Sigmoid colon (tissue), 7 donors: ENCODE results near the gene FSTL4. TPM values are rescaled to one million over a fixed set of nuclear protein-coding genes. Genes with fewer than 3 reads are reported as not detected.

Experiments used
- DNase-seq: peaks from one replicate; pipeline ENCODE4 v3.0.0-alpha.2; 2019
- H3K27ac ChIP-seq, 4 donors: fragments of 200-600 bp; sonication (generic); one replicate each; pipeline ENCODE4 v1.5.1; 2016 to 2019; ENCODE audit warnings: mild to moderate bottlenecking in 1 of 4
- H3K27me3 ChIP-seq, 3 donors: fragments of 200-600 bp; sonication (generic); one replicate each; pipeline ENCODE4 v1.5.1; 2019; ENCODE audit warnings: mild to moderate bottlenecking in 1 of 3
- H3K36me3 ChIP-seq, 4 donors: fragments of 200-600 bp; sonication (generic); one replicate each; pipeline ENCODE4 v1.5.1; 2016 to 2019
- H3K4me1 ChIP-seq, 4 donors: fragments of 200-600 bp; sonication (generic); one replicate each; pipeline ENCODE4 v1.5.1; 2017 to 2019
- H3K4me3 ChIP-seq, 4 donors: fragments of 200-600 bp; sonication (generic); one replicate each; pipeline ENCODE4 v1.5.1; 2017 to 2019; ENCODE audit warnings: mild to moderate bottlenecking in 2 of 4, moderate library complexity in 1 of 4
- H3K9me3 ChIP-seq, 4 donors: fragments of 200-600 bp in 3 of 4; sonication (generic) in 3 of 4; one replicate each; pipeline versions ENCODE4 v1.5.1 to v1.6.1; 2013 to 2019
- EP300 ChIP-seq, 4 donors: sonication (generic); formaldehyde crosslinking; IDR thresholded peaks; one replicate each; pipeline ENCODE4 v1.6.1; 2017; ENCODE audit warnings: antibody characterized with exemption in 4 of 4
- POLR2A ChIP-seq, 2 donors: fragments of 450-650 bp; IDR thresholded peaks; one replicate each; pipeline ENCODE4 v1.6.1; 2016; ENCODE audit warnings: antibody characterized with exemption in 2 of 2, mild to moderate bottlenecking in 2 of 2, moderate library complexity in 2 of 2
- POLR2AphosphoS5 ChIP-seq, 4 donors: sonication (generic); formaldehyde crosslinking; IDR thresholded peaks; one replicate each; pipeline ENCODE4 v1.6.1; 2017; ENCODE audit warnings: antibody characterized with exemption in 4 of 4
- WGBS, 2 donors: extraction: QIAGEN DNeasy Blood & Tissue Kit; methylation state at CpG; one replicate each; pipeline ENCODE4 v1.1.7; 2013; 5-methylcytosine and 5-hydroxymethylcytosine counted together
- intact Hi-C: fragments of 100-400 bp; cut with DNase I; formaldehyde crosslinking; loops from one replicate; pipeline ENCODE4 v1.15.1; 2023
- polyA plus RNA-seq, 3 donors: library from polyadenylated mRNA; stranded (reverse); fragments of 200-250 nt; gene quantifications; one replicate each; pipeline ENCODE4 v1.2.3, GENCODE V29; 2013
- total RNA-seq, 4 donors: library from RNA; depleted of rRNA; stranded (reverse); fragments of >200 nt; gene quantifications; one replicate each; pipeline ENCODE4 v1.1.0, GENCODE V29; 2016
- TF ChIP-seq, protein P1 (sequence below), 4 experiments: fragments of 450-650 bp in 3 of 4; fragments of 200-600 bp in 1 of 4; IDR thresholded peaks; one replicate each; pipeline ENCODE4 v1.5.1; 2016 to 2019; ENCODE audit warnings: antibody characterized with exemption in 4 of 4, mild to moderate bottlenecking in 3 of 4, moderate library complexity in 2 of 4
- donor health status: healthy with polysubstance abuse.
- donor health status: Bipolar disorder and iron deficiency.
- donor health status: healthy.

Gene FSTL4
- total and polyA plus RNA-seq, 7 donors = 0.23 to 0.45 (median 0.28) TPM; not detected in 4

GRCh38 chr5:133635051-133635450 is 22.7 kb upstream of the FSTL4 start:
- intact Hi-C loops = no loop called here
- Histone ChIP-seq H3K27me3 (no peaks in the 10 kb centered on the region), H3K4me3 (no peak overlapping the region), H3K27ac (no peak overlapping the region), H3K4me1 (no peaks in the 10 kb centered on the region), H3K36me3 (no peaks in the 10 kb centered on the region), H3K9me3 (no peaks in the 10 kb centered on the region)
- WGBS, 2 donors = 0 to 84% methylated on average over 1 of the region's 1 CpG
- no peak for DNase-seq
- no peak for TF ChIP-seq POLR2AphosphoS5 (IDR thresholded peaks at IDR 0.05)
- TF ChIP-seq, protein P1, sequence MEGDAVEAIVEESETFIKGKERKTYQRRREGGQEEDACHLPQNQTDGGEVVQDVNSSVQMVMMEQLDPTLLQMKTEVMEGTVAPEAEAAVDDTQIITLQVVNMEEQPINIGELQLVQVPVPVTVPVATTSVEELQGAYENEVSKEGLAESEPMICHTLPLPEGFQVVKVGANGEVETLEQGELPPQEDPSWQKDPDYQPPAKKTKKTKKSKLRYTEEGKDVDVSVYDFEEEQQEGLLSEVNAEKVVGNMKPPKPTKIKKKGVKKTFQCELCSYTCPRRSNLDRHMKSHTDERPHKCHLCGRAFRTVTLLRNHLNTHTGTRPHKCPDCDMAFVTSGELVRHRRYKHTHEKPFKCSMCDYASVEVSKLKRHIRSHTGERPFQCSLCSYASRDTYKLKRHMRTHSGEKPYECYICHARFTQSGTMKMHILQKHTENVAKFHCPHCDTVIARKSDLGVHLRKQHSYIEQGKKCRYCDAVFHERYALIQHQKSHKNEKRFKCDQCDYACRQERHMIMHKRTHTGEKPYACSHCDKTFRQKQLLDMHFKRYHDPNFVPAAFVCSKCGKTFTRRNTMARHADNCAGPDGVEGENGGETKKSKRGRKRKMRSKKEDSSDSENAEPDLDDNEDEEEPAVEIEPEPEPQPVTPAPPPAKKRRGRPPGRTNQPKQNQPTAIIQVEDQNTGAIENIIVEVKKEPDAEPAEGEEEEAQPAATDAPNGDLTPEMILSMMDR (IDR thresholded peaks at IDR 0.05) = no peak
- no peak for TF ChIP-seq EP300 (IDR thresholded peaks at IDR 0.05)
- TF ChIP-seq POLR2A (IDR thresholded peaks at IDR 0.05) = no peak

DNA sequence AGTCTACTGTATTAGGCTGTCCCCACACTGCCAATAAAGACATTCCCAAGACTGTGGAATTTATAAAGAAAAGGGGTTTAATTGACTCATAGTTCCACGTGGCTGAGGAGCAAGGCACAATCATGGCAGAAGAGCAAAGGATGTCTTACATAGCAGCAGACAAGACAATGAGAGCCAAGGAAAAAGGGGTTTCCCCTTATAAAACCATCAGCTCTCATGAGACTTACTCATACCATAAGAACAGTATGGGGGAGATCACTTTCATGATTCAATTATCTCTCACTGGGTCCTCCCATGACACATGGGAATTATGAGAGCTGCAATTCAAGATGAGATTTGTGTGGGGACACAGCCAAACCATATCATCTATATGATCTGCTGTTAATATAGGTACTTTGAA is 14.8 kb upstream of the FSTL4 start:
- no peaks in the 10 kb centered on the region for H3K27me3 ChIP-seq
- H3K27ac ChIP-seq = no peak overlapping the region
- no peak for DNase-seq
- H3K4me3 ChIP-seq = no peak overlapping the region
- H3K4me1 ChIP-seq = no peaks in the 10 kb centered on the region
- intact Hi-C loops = no loop called here
- 31 to 34% methylated on average over 1 of the region's 1 CpG for WGBS, 2 donors
- TF ChIP-seq POLR2A (IDR thresholded peaks at IDR 0.05) (no peak), POLR2AphosphoS5 (IDR thresholded peaks at IDR 0.05) (no peak), EP300 (IDR thresholded peaks at IDR 0.05) (no peak)
- TF ChIP-seq, protein P1 (IDR thresholded peaks at IDR 0.05) = no peak
- no peaks in the 10 kb centered on the region for H3K36me3 ChIP-seq
- no peaks in the 10 kb centered on the region for H3K9me3 ChIP-seq

DNA sequence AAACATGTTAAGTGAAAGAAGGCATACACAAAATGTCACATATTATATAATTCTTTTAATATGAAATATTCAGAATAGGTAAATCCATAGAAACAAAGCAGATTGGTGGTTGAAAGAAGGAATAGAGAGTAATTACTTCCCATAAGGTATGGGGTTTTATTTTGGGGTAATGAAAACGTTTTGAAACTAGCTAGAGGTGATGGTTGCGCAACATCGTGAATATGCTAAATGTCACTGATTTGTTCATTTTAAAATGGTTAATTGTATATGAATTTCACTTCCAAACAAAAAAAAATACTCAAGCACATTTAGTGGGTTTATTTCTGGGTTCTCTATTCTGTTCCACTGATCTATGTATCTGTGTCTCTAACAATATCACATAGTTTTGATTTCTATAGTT is 12.0 kb upstream of the FSTL4 start:
- intact Hi-C loops = no loop called here
- Histone ChIP-seq H3K27ac (no peak overlapping the region), H3K36me3 (no peaks in the 10 kb centered on the region), H3K27me3 (no peaks in the 10 kb centered on the region), H3K4me1 (no peaks in the 10 kb centered on the region), H3K9me3 (no peaks in the 10 kb centered on the region), H3K4me3 (no peak overlapping the region)
- TF ChIP-seq, protein P1 (IDR thresholded peaks at IDR 0.05) = no peak
- TF ChIP-seq EP300 (IDR thresholded peaks at IDR 0.05) = no peak
- TF ChIP-seq POLR2AphosphoS5 (IDR thresholded peaks at IDR 0.05) = no peak
- TF ChIP-seq POLR2A (IDR thresholded peaks at IDR 0.05) = no peak
- DNase-seq = no peak
- 68 to 70% methylated on average over 3 of the region's 3 CpGs for WGBS, 2 donors

DNA sequence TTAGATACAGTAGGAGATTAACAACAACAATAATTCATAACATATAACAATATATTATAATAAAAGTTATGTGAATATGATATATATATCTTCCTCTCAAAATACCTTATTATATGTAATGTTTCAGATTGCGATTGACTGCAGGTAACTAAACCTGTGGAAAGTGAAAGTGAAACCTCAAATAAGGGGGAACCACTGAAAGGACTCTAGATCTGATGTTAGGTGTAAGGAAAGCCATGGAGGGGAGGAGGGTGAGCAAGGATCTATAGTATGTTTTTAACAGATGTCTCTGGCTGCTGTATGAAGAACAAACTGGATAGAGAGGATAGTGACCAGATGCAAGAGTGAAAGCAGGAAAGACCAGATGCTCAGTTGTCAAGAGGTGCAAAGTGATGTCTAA is 5.8 kb upstream of the FSTL4 start:
- Histone ChIP-seq H3K9me3 (no peaks in the 10 kb centered on the region), H3K27ac (no peak overlapping the region), H3K27me3 (peaks cover 3 to 20% (median 12%) of the 10 kb centered on the region in 3 donors), H3K4me1 (no peaks in the 10 kb centered on the region), H3K4me3 (no peak overlapping the region), H3K36me3 (no peaks in the 10 kb centered on the region)
- WGBS, 2 donors = 83% methylated on average over 1 of the region's 1 CpG
- TF ChIP-seq EP300 (IDR thresholded peaks at IDR 0.05) = no peak
- TF ChIP-seq POLR2AphosphoS5 (IDR thresholded peaks at IDR 0.05) = no peak
- TF ChIP-seq POLR2A (IDR thresholded peaks at IDR 0.05) = no peak
- TF ChIP-seq, protein P1 (IDR thresholded peaks at IDR 0.05) = no peak
- no peak for DNase-seq
- intact Hi-C loops = loop anchor here (10.0 kb wide), 1 partner anchor 193 kb away; no protein-coding TSS in a partner anchor

DNA sequence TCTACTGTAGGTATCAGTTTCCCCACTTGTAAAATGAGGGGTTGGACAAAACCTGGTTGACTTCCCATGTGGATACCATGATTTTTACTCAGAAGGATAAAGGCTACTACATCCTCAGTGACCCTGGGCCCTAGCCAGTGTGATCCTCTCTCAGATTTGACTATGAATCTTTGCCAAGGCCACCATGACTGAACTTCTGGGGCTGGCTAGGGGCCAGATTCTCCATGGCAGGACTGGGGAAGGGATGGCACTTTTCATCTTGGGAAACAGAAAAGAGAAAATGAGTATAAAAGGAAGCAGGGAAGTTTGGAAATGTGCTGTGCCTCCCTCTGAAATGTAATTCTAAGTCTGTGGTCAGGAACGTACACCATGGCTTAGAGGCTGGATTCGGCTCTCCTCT is 1.4 kb upstream of the FSTL4 start:
- WGBS, 2 donors = 81 to 83% methylated on average over 2 of the region's 2 CpGs
- H3K4me1 ChIP-seq = peaks cover 0 to 22% (median 22%) of the 10 kb centered on the region in 4 donors
- intact Hi-C loops = loop anchor here (10.0 kb wide), 1 partner anchor 189 kb away; no protein-coding TSS in a partner anchor
- no peak for TF ChIP-seq POLR2A (IDR thresholded peaks at IDR 0.05)
- TF ChIP-seq EP300 (IDR thresholded peaks at IDR 0.05) = no peak
- TF ChIP-seq, protein P1 (IDR thresholded peaks at IDR 0.05) = no peak
- no peak for TF ChIP-seq POLR2AphosphoS5 (IDR thresholded peaks at IDR 0.05)
- H3K4me3 ChIP-seq = no peak overlapping the region
- no peak overlapping the region for H3K27ac ChIP-seq
- no peaks in the 10 kb centered on the region for H3K9me3 ChIP-seq
- peaks cover 34 to 64% (median 48%) of the 10 kb centered on the region in 3 donors for H3K27me3 ChIP-seq
- H3K36me3 ChIP-seq = no peaks in the 10 kb centered on the region
- DNase-seq = no peak
